Left lung (tissue), 10 donors: ENCODE measurements around the gene PIK3R1. TPM values are rescaled to one million over a fixed set of nuclear protein-coding genes. Genes with fewer than 3 reads are reported as not detected.

Experiments used
- ATAC-seq: fragments of 200-7000 bp; cut with Tn5 transposase; one replicate; pipeline ENCODE4 v1.9.1; 2020; ENCODE audit warnings: moderate library complexity
- DNase-seq, 4 donors: peaks; one replicate each; pipeline ENCODE4 v3.0.0-alpha.2; 2013 to 2020
- H3K27ac ChIP-seq, 2 donors: fragments of 200-600 bp; sonication (generic) in 1 of 2; one replicate each; pipeline versions ENCODE4 v1.5.0 to v1.8.0; 2020 to 2021
- H3K27me3 ChIP-seq, 2 donors: fragments of 200-600 bp; sonication (generic) in 1 of 2; one replicate each; pipeline versions ENCODE4 v1.5.0 to v1.8.0; 2020 to 2021
- H3K36me3 ChIP-seq, 2 donors: fragments of 200-600 bp; sonication (generic) in 1 of 2; one replicate each; pipeline versions ENCODE4 v1.5.0 to v1.8.0; 2020 to 2021
- H3K4me1 ChIP-seq, 2 donors: fragments of 200-600 bp; one replicate each; pipeline ENCODE4 v1.8.0; 2021
- H3K4me3 ChIP-seq, 2 donors: fragments of 200-600 bp; sonication (generic) in 1 of 2; one replicate each; pipeline versions ENCODE4 v1.5.0 to v1.8.0; 2020 to 2021; ENCODE audit warnings: mild to moderate bottlenecking in 1 of 2
- H3K9me3 ChIP-seq, 2 donors: fragments of 200-600 bp; sonication (generic) in 1 of 2; one replicate each; pipeline versions ENCODE4 v1.5.0 to v1.8.0; 2020 to 2021
- CTCF ChIP-seq, 2 donors: fragments of 200-600 bp; sonication (generic) in 1 of 2; IDR thresholded peaks; one replicate each; pipeline versions ENCODE4 v1.5.0 to v1.8.0; 2021; ENCODE audit warnings: antibody characterized with exemption in 2 of 2
- intact Hi-C, 2 donors: fragments of 100-400 bp; cut with DNase I; formaldehyde crosslinking; loops; one replicate each; pipeline versions ENCODE4 v1.11.2 to v1.14.2; 2022
- polyA plus RNA-seq, 6 donors: library from polyadenylated mRNA; unstranded; fragments of 120-200 nt; gene quantifications; one replicate each; pipeline ENCODE4 v1.2.1, GENCODE V29; 2013; ENCODE audit not compliant: insufficient read length in 6 of 6
- total RNA-seq, 2 donors: library from RNA; stranded (reverse); fragmentation: NEBNext Ultra II Directional; extraction: Animal tissue kit (Norgen Biotek cat#: 25700); gene quantifications; one replicate each; pipeline ENCODE4 v1.2.1, GENCODE V29; 2021
- donor health status: DM: no; HTN: yes; CAD: no.
- donor health status: DM: no; HTN: no; CAD: no.

Gene PIK3R1
- total and polyA plus RNA-seq, 8 donors, result 70.9 to 92.9 (median 80.5) TPM

- H3K4me3 ChIP-seq, result peak overlapping the region; percentile 85 to 95
- DNase-seq, result no peak
- H3K9me3 ChIP-seq, result no peaks in the 10 kb centered on the region
- ATAC-seq, result no peak
- TF ChIP-seq CTCF (IDR thresholded peaks at IDR 0.05), result no peak
- H3K4me1 ChIP-seq, result peaks cover 10 to 47% of the 10 kb centered on the region in 2 donors
- no peaks in the 10 kb centered on the region for H3K27me3 ChIP-seq
- H3K27ac ChIP-seq, result peak overlapping the region; percentile 98
- intact Hi-C loops, result no loop called here
- no peaks in the 10 kb centered on the region for H3K36me3 ChIP-seq
Observed at GRCh38 chr5:68217047-68217355, 1.4 kb downstream of the PIK3R1 start.

- intact Hi-C loops, result no loop called here
- no peak for ATAC-seq
- Histone ChIP-seq H3K4me1 (peaks cover 10 to 51% of the 10 kb centered on the region in 2 donors), H3K27ac (peak overlapping the region; percentile 98), H3K36me3 (no peaks in the 10 kb centered on the region), H3K9me3 (no peaks in the 10 kb centered on the region), H3K4me3 (peak overlapping the region; percentile 85 to 95), H3K27me3 (no peaks in the 10 kb centered on the region)
- no peak for TF ChIP-seq CTCF (IDR thresholded peaks at IDR 0.05)
- peak in 1 of 4 donors; percentile 40 for DNase-seq
Observed at GRCh38 chr5:68217528-68217927, 2.0 kb downstream of the PIK3R1 start.

- TF ChIP-seq CTCF (IDR thresholded peaks at IDR 0.05), result no peak
- H3K36me3 ChIP-seq, result no peaks in the 10 kb centered on the region
- no peaks in the 10 kb centered on the region for H3K9me3 ChIP-seq
- intact Hi-C loops, result no loop called here
- peaks cover 12 to 65% of the 10 kb centered on the region in 2 donors for H3K4me1 ChIP-seq
- peak overlapping the region; percentile 2 to 95 for H3K4me3 ChIP-seq
- H3K27ac ChIP-seq, result no peak overlapping the region
- ATAC-seq, result no peak
- no peak for DNase-seq
- no peaks in the 10 kb centered on the region for H3K27me3 ChIP-seq
Observed at GRCh38 chr5:68219161-68219816, 3.7 kb downstream of the PIK3R1 start.

- H3K9me3 ChIP-seq, result no peaks in the 10 kb centered on the region
- H3K27ac ChIP-seq, result no peak overlapping the region
- DNase-seq, result no peak
- no peak for TF ChIP-seq CTCF (IDR thresholded peaks at IDR 0.05)
- no peaks in the 10 kb centered on the region for H3K27me3 ChIP-seq
- peaks cover 21 to 70% of the 10 kb centered on the region in 2 donors for H3K4me1 ChIP-seq
- no peaks in the 10 kb centered on the region for H3K36me3 ChIP-seq
- no peak overlapping the region for H3K4me3 ChIP-seq
- ATAC-seq, result no peak
- intact Hi-C loops, result no loop called here
Observed at GRCh38 chr5:68220260-68220659, 4.7 kb downstream of the PIK3R1 start.

- peaks cover 28 to 76% of the 10 kb centered on the region in 2 donors for H3K4me1 ChIP-seq
- TF ChIP-seq CTCF (IDR thresholded peaks at IDR 0.05), result no peak
- H3K36me3 ChIP-seq, result no peaks in the 10 kb centered on the region
- intact Hi-C loops, result no loop called here
- ATAC-seq (no peak), DNase-seq (no peak)
- H3K9me3 ChIP-seq, result no peaks in the 10 kb centered on the region
- no peaks in the 10 kb centered on the region for H3K27me3 ChIP-seq
- H3K27ac ChIP-seq, result no peak overlapping the region
- no peak overlapping the region for H3K4me3 ChIP-seq
Observed at GRCh38 chr5:68220914-68221313, 5.4 kb downstream of the PIK3R1 start.
